Parathyroid adenoma (tissue), 2 donors: ENCODE measurements around the gene SIGLEC7.

ENCODE experiments used
- H2AFZ ChIP-seq: fragments of 300-600 bp; sonication (generic); one replicate; pipeline ENCODE4 v1.7.0; 2017; ENCODE audit warnings: antibody characterized with exemption, mild to moderate bottlenecking
- H3K27ac ChIP-seq: fragments of 300-600 bp; sonication (generic); one replicate; pipeline ENCODE4 v1.7.0; 2017
- H3K27me3 ChIP-seq: fragments of 300-600 bp; sonication (generic); one replicate; pipeline ENCODE4 v1.7.0; 2017; ENCODE audit warnings: low read length; ENCODE audit not compliant: control insufficient read depth, insufficient read depth
- H3K36me3 ChIP-seq: fragments of 300-600 bp; sonication (generic); one replicate; pipeline ENCODE4 v1.7.0; 2017; ENCODE audit warnings: low read length; ENCODE audit not compliant: control insufficient read depth, insufficient read depth
- H3K4me1 ChIP-seq: fragments of 300-600 bp; sonication (generic); one replicate; pipeline ENCODE4 v1.7.0; 2017; ENCODE audit warnings: control low read depth
- H3K4me2 ChIP-seq: fragments of 300-600 bp; sonication (generic); one replicate; pipeline ENCODE4 v1.7.0; 2017; ENCODE audit warnings: low read length
- H3K4me3 ChIP-seq: fragments of 300-600 bp; sonication (generic); one replicate; pipeline ENCODE4 v1.7.0; 2017; ENCODE audit warnings: low read depth, low read length
- H3K79me2 ChIP-seq: fragments of 300-600 bp; sonication (generic); one replicate; pipeline ENCODE4 v1.7.0; 2017; ENCODE audit warnings: control low read depth
- H3K9ac ChIP-seq: fragments of 300-600 bp; sonication (generic); one replicate; pipeline ENCODE4 v1.7.0; 2017; ENCODE audit warnings: mild to moderate bottlenecking
- H3K9me3 ChIP-seq: fragments of 300-600 bp; sonication (generic); one replicate; pipeline ENCODE4 v1.7.0; 2017; ENCODE audit warnings: low read length; ENCODE audit not compliant: control insufficient read depth
- TF ChIP-seq, protein P1 (sequence below): fragments of 300-600 bp; sonication (generic); IDR thresholded peaks from one replicate; pipeline ENCODE4 v1.7.0; 2017; ENCODE audit warnings: antibody characterized with exemption, mild to moderate bottlenecking
- donor health status: primary hyperparathyroidism.

SIGLEC7 gene

GRCh38 chr19:51194527-51195315 is 52.6 kb downstream of the SIGLEC7 start:
- H3K4me2 ChIP-seq = no peak overlapping the region
- no peak overlapping the region for H3K4me3 ChIP-seq
- H3K4me1 ChIP-seq = no peaks in the 10 kb centered on the region
- H3K9me3 ChIP-seq = no peaks in the 10 kb centered on the region
- H2AFZ ChIP-seq = no peak overlapping the region
- TF ChIP-seq, protein P1, sequence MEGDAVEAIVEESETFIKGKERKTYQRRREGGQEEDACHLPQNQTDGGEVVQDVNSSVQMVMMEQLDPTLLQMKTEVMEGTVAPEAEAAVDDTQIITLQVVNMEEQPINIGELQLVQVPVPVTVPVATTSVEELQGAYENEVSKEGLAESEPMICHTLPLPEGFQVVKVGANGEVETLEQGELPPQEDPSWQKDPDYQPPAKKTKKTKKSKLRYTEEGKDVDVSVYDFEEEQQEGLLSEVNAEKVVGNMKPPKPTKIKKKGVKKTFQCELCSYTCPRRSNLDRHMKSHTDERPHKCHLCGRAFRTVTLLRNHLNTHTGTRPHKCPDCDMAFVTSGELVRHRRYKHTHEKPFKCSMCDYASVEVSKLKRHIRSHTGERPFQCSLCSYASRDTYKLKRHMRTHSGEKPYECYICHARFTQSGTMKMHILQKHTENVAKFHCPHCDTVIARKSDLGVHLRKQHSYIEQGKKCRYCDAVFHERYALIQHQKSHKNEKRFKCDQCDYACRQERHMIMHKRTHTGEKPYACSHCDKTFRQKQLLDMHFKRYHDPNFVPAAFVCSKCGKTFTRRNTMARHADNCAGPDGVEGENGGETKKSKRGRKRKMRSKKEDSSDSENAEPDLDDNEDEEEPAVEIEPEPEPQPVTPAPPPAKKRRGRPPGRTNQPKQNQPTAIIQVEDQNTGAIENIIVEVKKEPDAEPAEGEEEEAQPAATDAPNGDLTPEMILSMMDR = no peak
- H3K79me2 ChIP-seq = no peaks in the 10 kb centered on the region
- H3K27ac ChIP-seq = no peak overlapping the region
- H3K36me3 ChIP-seq = no peaks in the 10 kb centered on the region
- no peaks in the 10 kb centered on the region for H3K27me3 ChIP-seq
- H3K9ac ChIP-seq = no peak overlapping the region

DNA sequence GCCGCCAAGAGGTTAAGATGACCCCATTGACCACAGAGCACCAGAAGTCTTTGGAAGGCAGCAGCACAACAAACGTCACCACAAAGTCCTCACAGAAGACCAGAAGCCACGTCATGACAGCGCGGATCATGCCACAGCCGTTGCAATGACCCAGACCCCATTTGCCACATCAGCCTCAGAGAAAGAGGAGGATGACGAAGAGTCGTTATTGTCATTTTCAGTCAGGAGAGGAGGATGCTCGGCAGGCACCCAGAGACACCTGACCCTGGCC is 53.1 kb downstream of the SIGLEC7 start:
- Histone ChIP-seq H3K79me2 (no peaks in the 10 kb centered on the region), H3K4me3 (no peak overlapping the region), H3K27ac (no peak overlapping the region), H3K9ac (no peak overlapping the region), H3K4me1 (no peaks in the 10 kb centered on the region), H3K4me2 (no peak overlapping the region), H3K27me3 (no peaks in the 10 kb centered on the region), H3K36me3 (no peaks in the 10 kb centered on the region), H2AFZ (no peak overlapping the region), H3K9me3 (no peaks in the 10 kb centered on the region)
- TF ChIP-seq, protein P1 = no peak

GRCh38 chr19:51195616-51196015 is 53.5 kb downstream of the SIGLEC7 start:
- Histone ChIP-seq H3K27ac (no peak overlapping the region), H3K4me1 (no peaks in the 10 kb centered on the region), H3K9ac (no peak overlapping the region), H3K4me3 (no peak overlapping the region), H3K36me3 (no peaks in the 10 kb centered on the region), H3K27me3 (no peaks in the 10 kb centered on the region), H3K9me3 (no peaks in the 10 kb centered on the region), H3K4me2 (no peak overlapping the region), H3K79me2 (no peaks in the 10 kb centered on the region), H2AFZ (no peak overlapping the region)
- TF ChIP-seq, protein P1 = no peak

GRCh38 chr19:51196181-51196580 is 54.1 kb downstream of the SIGLEC7 start:
- Histone ChIP-seq H3K9ac (no peak overlapping the region), H3K36me3 (no peaks in the 10 kb centered on the region), H3K79me2 (no peaks in the 10 kb centered on the region), H3K27ac (no peak overlapping the region), H3K4me1 (no peaks in the 10 kb centered on the region), H2AFZ (no peak overlapping the region), H3K4me2 (no peak overlapping the region), H3K4me3 (no peak overlapping the region), H3K9me3 (no peaks in the 10 kb centered on the region), H3K27me3 (no peaks in the 10 kb centered on the region)
- TF ChIP-seq, protein P1 = no peak

DNA sequence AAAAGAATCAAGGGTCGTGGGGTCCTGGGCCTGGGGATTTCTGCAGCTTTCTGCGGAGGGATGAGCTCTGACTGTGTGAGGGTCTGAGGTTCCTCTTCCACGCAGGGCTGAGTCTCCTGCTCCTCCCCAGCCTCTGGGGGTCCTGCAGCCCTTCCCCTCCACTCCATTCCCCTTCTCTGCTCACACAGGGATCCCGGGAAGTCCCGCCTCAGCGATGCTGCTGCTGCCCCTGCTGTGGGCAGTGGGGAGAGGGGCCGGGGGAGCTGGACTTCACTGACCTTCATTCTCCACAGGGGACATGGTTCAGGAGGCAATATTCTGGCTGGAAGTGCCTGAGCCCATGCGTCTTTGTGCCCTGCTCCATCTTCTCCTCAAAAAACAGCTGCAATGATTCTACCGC is 56.5 kb downstream of the SIGLEC7 start:
- Histone ChIP-seq H3K4me3 (no peak overlapping the region), H2AFZ (no peak overlapping the region), H3K27me3 (no peaks in the 10 kb centered on the region), H3K27ac (no peak overlapping the region), H3K9ac (no peak overlapping the region), H3K9me3 (no peaks in the 10 kb centered on the region), H3K36me3 (no peaks in the 10 kb centered on the region), H3K4me1 (no peaks in the 10 kb centered on the region), H3K4me2 (no peak overlapping the region), H3K79me2 (no peaks in the 10 kb centered on the region)
- TF ChIP-seq, protein P1 = no peak
